NCI-H2196 treated with DMSO at 0.1 percent for 48 hours (cell line): ENCODE results near the gene IGFBP5.

Source experiments
- DNase-seq: peaks from one replicate; lab custom pipeline; 2025; ENCODE audit not compliant: unreplicated experiment; lab: John Stamatoyannopoulos, UW

IGFBP5 gene

GRCh38 chr2:216670266-216671080 is 24.9 kb downstream of the IGFBP5 start:
- DNase-seq = no peak

- peak; percentile 49 for DNase-seq
Measured at GRCh38 chr2:216666461-216667233, 28.7 kb downstream of the IGFBP5 start.

GRCh38 chr2:216665717-216666116 is 29.6 kb downstream of the IGFBP5 start:
- no peak for DNase-seq

- DNase-seq = no peak
Measured at GRCh38 chr2:216665242-216665641, 30.1 kb downstream of the IGFBP5 start.

GRCh38 chr2:216664593-216665034 is 30.7 kb downstream of the IGFBP5 start:
- DNase-seq = no peak

DNA sequence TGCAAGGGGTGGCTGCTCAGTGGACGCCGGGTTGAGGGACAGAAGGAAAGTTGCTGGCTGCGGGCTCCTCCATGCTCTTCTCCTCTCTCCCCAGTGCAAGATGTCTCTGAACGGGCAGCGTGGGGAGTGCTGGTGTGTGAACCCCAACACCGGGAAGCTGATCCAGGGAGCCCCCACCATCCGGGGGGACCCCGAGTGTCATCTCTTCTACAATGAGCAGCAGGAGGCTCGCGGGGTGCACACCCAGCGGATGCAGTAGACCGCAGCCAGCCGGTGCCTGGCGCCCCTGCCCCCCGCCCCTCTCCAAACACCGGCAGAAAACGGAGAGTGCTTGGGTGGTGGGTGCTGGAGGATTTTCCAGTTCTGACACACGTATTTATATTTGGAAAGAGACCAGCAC is 31.5 kb downstream of the IGFBP5 start:
- DNase-seq = no peak

DNA sequence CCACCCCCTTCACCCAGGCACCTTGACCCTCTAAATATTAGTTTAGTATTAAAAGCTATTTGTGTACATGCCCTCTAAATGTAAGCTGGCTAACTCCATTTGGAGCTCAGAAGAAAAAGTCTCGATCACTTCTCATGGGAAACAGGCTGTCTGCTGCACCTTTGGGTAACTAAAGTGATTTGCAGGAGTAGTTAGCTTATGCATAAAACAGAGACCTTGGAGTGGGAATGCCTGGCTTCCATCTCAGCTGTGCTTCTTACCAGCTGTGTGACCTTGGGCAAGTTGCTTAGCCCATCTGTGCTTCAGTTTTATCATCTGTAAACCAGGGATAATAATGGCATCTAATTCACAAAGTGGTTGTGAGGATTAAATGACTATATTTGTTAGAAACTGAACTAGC is 32.2 kb downstream of the IGFBP5 start:
- DNase-seq = no peak

DNA sequence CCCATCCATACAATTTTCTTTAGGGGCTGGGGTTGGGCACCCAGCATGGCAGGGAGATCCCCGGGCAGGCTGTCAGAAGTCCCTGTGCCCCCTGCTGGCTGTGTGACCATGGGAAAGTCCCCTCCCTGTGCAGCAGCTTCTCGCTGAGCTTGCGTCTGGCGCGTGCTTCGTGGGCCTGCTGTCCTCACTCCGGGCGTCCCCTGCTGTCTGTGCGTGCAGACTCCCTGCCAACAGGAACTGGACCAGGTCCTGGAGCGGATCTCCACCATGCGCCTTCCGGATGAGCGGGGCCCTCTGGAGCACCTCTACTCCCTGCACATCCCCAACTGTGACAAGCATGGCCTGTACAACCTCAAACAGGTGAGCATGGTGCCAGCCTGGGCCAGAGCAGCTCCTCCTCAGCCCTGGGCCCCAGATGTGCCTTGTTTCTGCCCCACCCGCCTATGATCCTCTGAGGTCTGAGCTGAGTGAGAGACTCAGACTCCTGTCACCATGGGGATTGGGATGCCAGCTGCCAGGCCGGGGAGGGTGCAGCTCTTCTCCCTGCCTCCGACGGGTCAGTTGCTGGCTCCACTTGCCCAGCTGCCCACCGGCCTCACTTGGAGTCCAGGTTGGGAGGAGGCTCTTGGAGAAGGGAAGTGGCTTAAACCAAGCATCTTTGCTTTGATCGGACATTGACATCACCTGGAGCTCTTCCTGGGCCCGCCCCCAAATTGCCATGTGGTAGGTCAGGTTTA is 33.5 kb downstream of the IGFBP5 start:
- DNase-seq = no peak

GRCh38 chr2:216661051-216661450 is 34.3 kb downstream of the IGFBP5 start:
- no peak for DNase-seq

DNA sequence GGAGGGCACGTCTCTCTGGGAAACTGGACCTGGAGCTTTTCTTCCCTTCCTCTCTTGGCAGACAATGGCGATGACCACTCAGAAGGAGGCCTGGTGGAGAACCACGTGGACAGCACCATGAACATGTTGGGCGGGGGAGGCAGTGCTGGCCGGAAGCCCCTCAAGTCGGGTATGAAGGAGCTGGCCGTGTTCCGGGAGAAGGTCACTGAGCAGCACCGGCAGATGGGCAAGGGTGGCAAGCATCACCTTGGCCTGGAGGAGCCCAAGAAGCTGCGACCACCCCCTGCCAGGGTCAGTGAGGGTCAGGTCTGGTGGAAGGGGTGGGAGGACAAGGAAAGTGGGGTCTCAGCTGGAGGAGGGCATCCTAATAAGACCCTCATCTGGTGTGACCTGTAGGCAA is 34.9 kb downstream of the IGFBP5 start:
- no peak for DNase-seq

GRCh38 chr2:216659276-216659675 is 36.1 kb downstream of the IGFBP5 start:
- DNase-seq = no peak

- DNase-seq = no peak
Measured at GRCh38 chr2:216658757-216659156, 36.6 kb downstream of the IGFBP5 start.

DNA sequence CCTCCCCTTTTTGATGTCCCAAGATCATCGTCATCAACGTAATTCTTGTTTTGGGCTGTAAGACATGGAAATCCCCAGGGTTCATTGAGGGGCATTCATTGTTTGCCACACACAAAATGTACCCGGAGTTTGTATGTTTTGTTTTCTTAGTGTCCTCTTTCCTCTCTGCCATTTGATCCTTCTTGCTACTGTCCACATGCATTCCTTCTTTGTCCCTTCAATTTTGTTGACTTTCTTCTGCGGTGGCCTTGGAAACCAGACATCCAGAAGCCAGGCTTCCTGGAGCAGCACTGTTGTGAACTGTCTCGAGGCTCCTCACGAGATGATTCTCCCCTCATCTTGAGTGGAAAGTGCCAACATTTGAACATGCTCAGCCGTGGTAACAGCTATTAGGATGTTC is 37.4 kb downstream of the IGFBP5 start:
- DNase-seq = no peak

GRCh38 chr2:216657086-216657855 is 38.1 kb downstream of the IGFBP5 start:
- DNase-seq = no peak

GRCh38 chr2:216654528-216655052 is 40.8 kb downstream of the IGFBP5 start:
- no peak for DNase-seq

DNA sequence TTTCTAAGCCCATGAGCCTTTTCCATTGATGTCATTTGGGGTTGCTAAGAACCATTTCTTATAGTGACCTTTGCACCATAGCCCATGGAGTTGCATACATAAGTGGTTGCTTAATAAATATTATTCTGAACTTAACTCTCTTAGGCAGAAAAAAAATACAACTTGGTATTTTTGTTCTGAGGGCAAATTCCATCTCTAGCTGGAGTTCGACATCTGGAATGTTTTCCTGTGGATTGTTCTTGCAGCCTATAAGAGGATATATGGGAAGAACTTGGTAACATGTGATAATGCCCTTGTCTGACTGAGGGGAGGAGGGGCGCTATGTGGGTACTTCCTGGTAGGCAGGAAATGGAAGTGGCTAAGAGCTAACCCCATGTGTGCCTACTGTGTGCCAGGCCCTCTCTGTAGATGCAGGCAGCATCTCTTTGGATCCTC is 41.4 kb downstream of the IGFBP5 start:
- DNase-seq = no peak

DNA sequence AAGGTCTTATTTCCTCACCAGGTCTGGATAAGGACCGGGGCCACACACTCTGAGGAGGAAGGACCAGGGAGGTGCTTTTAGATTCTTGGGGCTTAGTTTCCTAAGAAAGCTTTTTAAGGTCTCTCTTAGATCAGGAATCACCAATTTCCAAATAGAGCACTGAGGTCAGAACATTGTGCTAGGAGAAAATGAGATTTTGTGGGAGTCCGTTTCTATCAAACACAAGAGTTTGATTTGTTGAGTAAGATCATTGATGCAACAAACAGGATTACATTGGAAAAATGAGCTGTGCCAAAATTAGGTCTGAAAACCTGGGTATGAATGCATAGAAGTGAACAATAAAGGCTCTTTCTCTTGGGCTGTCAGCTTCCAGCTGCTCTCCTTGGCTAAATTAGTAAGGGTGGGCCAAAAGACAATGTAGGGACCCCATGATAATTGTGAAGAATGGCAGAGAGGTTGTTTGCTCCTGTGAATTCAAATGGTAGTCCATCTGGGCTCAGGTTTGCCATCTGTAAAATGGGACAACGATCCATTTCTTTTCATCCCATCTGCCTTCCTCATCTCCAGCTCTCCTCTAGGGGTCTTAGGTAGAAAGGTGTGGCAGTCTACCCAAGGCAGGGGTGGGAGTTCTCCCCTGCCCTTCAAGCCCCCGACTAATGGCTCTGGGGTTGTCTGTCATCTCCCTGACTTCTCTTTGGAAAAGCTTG is 42.1 kb downstream of the IGFBP5 start:
- no peak for DNase-seq

GRCh38 chr2:216652566-216652965 is 42.8 kb downstream of the IGFBP5 start:
- no peak for DNase-seq

DNA sequence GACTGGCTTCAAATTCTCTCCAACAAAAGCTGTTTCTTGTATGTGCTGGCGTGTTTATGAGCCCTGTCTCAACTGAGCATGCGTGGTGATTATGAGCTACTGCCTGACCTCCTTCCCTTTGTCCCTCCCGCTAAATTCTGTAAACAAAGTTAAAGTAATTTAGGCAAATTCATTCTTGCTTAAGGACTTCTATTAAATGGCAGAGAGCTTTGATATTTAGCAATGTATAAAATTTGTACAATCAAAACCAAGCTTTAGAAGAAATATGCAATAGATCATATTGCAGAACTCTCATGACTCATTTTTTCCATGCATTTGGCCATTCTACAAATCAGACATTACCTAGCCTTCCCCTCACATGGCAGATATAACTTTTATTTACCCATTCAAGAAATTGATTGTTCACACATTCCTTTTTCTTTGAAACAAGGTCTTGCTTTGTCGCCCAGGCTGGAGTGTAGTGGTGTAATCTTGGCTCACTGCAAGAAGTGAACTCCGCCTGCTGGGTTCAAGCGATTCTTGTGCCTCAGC is 43.9 kb downstream of the IGFBP5 start:
- DNase-seq = no peak
